ENCODE measurements around the gene AIFM2.

AIFM2 gene

DNA sequence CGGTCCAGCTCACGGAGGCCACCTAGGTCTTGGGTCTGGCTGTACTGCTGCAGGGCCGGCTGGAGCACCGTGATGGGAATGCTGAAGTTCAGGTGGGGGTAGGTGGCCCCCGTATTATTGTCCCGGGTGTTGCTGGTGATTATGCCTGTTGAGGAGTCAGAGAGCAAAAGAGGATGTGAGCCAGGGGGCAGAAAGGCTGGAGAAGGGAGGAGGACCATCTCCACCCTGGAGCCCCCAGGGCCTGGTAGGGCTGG, 7.3 kb upstream of the AIFM2 start:
- no peak for DNase-seq
- no peaks in the 10 kb centered on the region for H4K20me1 ChIP-seq (ENCODE audit: insufficient read depth, low read length)
- 0 out of 2 replicates have a peak, but pooled peaks cover 2% of the 10 kb centered on the region for H3K4me1 ChIP-seq (ENCODE audit: low read length)
- peaks cover 9% of the 10 kb centered on the region for H3K79me2 ChIP-seq (ENCODE audit: low read length)
- H3K27me3 ChIP-seq (replicated peaks; ENCODE audit: insufficient read depth, low read length), result no peaks in the 10 kb centered on the region
- TF ChIP-seq EZH2 (optimal IDR thresholded peaks at IDR 0.05; ENCODE audit: low read depth, low read length) (no peak), EZH2phosphoT487 (IDR thresholded peaks at IDR 0.05; ENCODE audit: low read length) (no peak)
- TF ChIP-seq, protein P1, sequence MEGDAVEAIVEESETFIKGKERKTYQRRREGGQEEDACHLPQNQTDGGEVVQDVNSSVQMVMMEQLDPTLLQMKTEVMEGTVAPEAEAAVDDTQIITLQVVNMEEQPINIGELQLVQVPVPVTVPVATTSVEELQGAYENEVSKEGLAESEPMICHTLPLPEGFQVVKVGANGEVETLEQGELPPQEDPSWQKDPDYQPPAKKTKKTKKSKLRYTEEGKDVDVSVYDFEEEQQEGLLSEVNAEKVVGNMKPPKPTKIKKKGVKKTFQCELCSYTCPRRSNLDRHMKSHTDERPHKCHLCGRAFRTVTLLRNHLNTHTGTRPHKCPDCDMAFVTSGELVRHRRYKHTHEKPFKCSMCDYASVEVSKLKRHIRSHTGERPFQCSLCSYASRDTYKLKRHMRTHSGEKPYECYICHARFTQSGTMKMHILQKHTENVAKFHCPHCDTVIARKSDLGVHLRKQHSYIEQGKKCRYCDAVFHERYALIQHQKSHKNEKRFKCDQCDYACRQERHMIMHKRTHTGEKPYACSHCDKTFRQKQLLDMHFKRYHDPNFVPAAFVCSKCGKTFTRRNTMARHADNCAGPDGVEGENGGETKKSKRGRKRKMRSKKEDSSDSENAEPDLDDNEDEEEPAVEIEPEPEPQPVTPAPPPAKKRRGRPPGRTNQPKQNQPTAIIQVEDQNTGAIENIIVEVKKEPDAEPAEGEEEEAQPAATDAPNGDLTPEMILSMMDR (IDR thresholded peaks at IDR 0.05; ENCODE audit: low read length), result no peak
- H3F3A ChIP-seq (ENCODE audit: insufficient read depth, low read length), result no peaks in the 10 kb centered on the region
- H3K36me3 ChIP-seq (replicated peaks; ENCODE audit: insufficient read depth, low read length), result no peaks in the 10 kb centered on the region
- no peaks in the 10 kb centered on the region for H3K9me3 ChIP-seq (replicated peaks; ENCODE audit: insufficient read depth, low read length)
- H3K9me2 ChIP-seq (replicated peaks; ENCODE audit: insufficient read depth, low read length), result no peaks in the 10 kb centered on the region
- no peak overlapping the region for H3K4me3 ChIP-seq (ENCODE audit: low read length)
- H2AFZ ChIP-seq (ENCODE audit: low read length), result no peak overlapping the region
- no peak overlapping the region for H3K4me2 ChIP-seq (ENCODE audit: low read depth, low read length)
- no peak overlapping the region for H3K9ac ChIP-seq (ENCODE audit: low read length)
- H3K27ac ChIP-seq (ENCODE audit: low read length), result no peak overlapping the region

DNA sequence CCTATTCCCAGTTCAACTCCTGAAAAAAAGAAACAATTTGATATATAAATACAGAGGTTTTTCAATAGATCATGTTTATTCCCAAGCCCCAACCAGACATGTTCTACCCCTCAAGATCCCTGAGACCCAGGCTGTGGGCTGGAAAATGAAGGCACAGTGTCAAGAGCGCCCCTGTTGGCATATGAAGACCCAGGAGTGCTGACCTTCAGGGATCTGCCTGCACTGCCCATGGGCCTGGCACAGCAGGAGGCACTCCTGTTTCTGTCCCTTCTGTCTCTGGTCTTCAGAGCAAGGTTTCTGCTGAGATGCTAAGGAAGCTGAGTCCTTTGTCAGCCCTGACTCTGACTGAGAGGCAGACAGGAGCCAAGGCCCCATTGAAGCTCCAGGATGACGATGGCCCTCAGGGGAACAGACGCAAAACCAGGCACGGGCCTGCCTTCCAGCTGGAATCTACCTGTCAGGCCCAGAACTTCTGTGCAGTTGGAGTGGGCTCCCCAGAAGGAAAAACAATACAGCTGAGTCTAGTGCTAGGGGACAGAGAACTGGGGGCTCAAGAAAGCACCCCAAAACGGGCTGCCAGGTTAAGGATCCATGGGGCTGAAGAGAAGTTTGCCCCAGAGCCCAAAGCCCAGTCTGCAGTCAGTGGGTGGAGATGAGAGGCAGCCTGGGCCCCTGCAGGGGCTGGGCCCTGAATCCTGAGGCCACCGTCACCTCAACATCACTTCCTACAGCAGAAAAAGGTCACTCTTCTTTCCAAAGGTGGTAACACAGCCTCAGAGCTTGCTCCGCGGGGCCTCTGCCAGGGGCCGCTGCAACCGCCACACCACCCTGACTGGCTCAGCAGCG, 6.7 kb upstream of the AIFM2 start:
- Histone ChIP-seq H3K4me3 (ENCODE audit: low read length) (no peak overlapping the region), H3K36me3 (replicated peaks; ENCODE audit: insufficient read depth, low read length) (no peaks in the 10 kb centered on the region), H4K20me1 (ENCODE audit: insufficient read depth, low read length) (no peaks in the 10 kb centered on the region), H3K27ac (ENCODE audit: low read length) (no peak overlapping the region), H3K9me3 (replicated peaks; ENCODE audit: insufficient read depth, low read length) (no peaks in the 10 kb centered on the region), H3K79me2 (ENCODE audit: low read length) (peaks cover 4% of the 10 kb centered on the region), H3F3A (ENCODE audit: insufficient read depth, low read length) (no peaks in the 10 kb centered on the region), H3K4me2 (ENCODE audit: low read depth, low read length) (no peak overlapping the region), H3K27me3 (replicated peaks; ENCODE audit: insufficient read depth, low read length) (no peaks in the 10 kb centered on the region), H2AFZ (ENCODE audit: low read length) (no peak overlapping the region), H3K9me2 (replicated peaks; ENCODE audit: insufficient read depth, low read length) (no peaks in the 10 kb centered on the region), H3K4me1 (ENCODE audit: low read length) (no peaks in the 10 kb centered on the region), H3K9ac (ENCODE audit: low read length) (no peak overlapping the region)
- no peak for DNase-seq
- TF ChIP-seq EZH2phosphoT487 (IDR thresholded peaks at IDR 0.05; ENCODE audit: low read length), result no peak
- TF ChIP-seq, protein P1 (IDR thresholded peaks at IDR 0.05; ENCODE audit: low read length), result no peak
- no peak for TF ChIP-seq EZH2 (optimal IDR thresholded peaks at IDR 0.05; ENCODE audit: low read depth, low read length)

DNA sequence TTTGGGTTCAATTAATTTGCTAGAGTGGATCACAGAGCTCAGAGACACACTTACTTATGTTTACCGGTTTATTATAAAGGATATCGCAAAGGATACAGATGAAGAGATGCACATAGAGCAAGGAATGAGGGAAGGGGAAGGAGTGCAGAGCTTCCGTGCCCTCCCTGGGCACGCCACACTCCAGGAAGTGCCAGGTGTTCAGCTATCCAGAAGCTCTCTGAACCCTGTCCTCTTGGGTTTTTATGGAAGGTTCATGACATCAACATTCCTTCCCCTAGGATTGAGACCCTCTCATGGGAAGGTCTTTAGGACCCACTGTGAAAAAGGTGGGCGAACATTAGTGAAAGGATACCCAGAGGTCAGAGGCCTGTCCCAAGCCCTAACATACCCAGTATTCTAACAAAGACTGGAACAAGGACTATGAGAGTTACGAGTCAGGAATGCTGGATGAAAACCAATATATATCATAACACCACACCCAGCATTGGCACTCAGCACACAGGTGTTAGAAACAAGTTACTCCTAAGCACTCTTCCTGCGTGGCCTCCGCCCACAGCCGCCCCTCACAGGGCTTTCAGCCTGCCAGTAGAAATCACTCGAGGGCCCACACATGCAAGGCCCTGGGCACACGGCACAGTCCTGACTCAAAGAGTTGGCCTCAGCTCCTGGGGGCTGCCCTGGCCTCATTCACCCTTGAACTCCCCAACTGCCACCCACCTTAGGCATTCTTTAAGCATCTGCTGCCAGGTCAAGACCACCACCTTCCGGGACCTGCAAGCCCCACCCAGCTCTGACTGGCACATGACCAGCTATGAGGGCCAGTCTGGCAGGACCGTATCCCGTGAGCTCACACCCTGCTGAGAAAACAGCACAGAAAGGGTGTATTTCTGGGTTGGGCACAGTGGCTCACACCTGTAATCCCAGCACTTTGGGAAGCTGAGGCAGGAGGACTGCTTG, 5.6 kb upstream of the AIFM2 start:
- Histone ChIP-seq H3K4me1 (ENCODE audit: low read length) (peaks cover 2% of the 10 kb centered on the region), H3K4me2 (ENCODE audit: low read depth, low read length) (no peak overlapping the region), H3F3A (ENCODE audit: insufficient read depth, low read length) (no peaks in the 10 kb centered on the region), H3K9ac (ENCODE audit: low read length) (no peak overlapping the region), H3K9me3 (replicated peaks; ENCODE audit: insufficient read depth, low read length) (no peaks in the 10 kb centered on the region), H3K4me3 (ENCODE audit: low read length) (no peak overlapping the region), H3K27ac (ENCODE audit: low read length) (no peak overlapping the region), H2AFZ (ENCODE audit: low read length) (no peak overlapping the region), H3K27me3 (replicated peaks; ENCODE audit: insufficient read depth, low read length) (no peaks in the 10 kb centered on the region), H3K36me3 (replicated peaks; ENCODE audit: insufficient read depth, low read length) (no peaks in the 10 kb centered on the region), H3K9me2 (replicated peaks; ENCODE audit: insufficient read depth, low read length) (no peaks in the 10 kb centered on the region), H4K20me1 (ENCODE audit: insufficient read depth, low read length) (no peaks in the 10 kb centered on the region), H3K79me2 (ENCODE audit: low read length) (no peaks in the 10 kb centered on the region)
- DNase-seq, result no peak
- TF ChIP-seq EZH2 (optimal IDR thresholded peaks at IDR 0.05; ENCODE audit: low read depth, low read length) (no peak), EZH2phosphoT487 (IDR thresholded peaks at IDR 0.05; ENCODE audit: low read length) (no peak)
- TF ChIP-seq, protein P1 (IDR thresholded peaks at IDR 0.05; ENCODE audit: low read length), result no peak
